ENCODE measurements around the gene LAMB1.

- TF ChIP-seq POLR2AphosphoS5 (IDR thresholded peaks at IDR 0.05; ENCODE audit: low read depth, low read length) (no peak), POLR2A (IDR thresholded peaks at IDR 0.05; ENCODE audit: low read depth, low read length) (no peak), TAF1 (IDR thresholded peaks at IDR 0.05; ENCODE audit: low read depth, low read length) (no peak), SPI1 (IDR thresholded peaks at IDR 0.05; ENCODE audit: low read depth, low read length) (no peak)
Measured at GRCh38 chr7:107964510-107964909, 38.5 kb downstream of the LAMB1 start.
